Ishikawa (cell line): ENCODE measurements around the gene C12orf42.

Experiments used
- CEBPB ChIP-seq: IDR thresholded peaks from 2 replicates; pipeline ENCODE4 v1.6.1; 2012
- CREB1 ChIP-seq: IDR thresholded peaks from 2 replicates; pipeline ENCODE4 v1.6.1; 2012; ENCODE audit warnings: low read depth
- EGR1 ChIP-seq: IDR thresholded peaks from 2 replicates; pipeline ENCODE4 v1.6.1; 2012
- EP300 ChIP-seq: IDR thresholded peaks from 2 replicates; pipeline ENCODE4 v1.6.1; 2012; ENCODE audit warnings: borderline replicate concordance
- FOXM1 ChIP-seq: IDR thresholded peaks from 2 replicates; pipeline ENCODE4 v1.6.1; 2012; ENCODE audit warnings: low read depth, borderline replicate concordance
- MAX ChIP-seq: IDR thresholded peaks from 2 replicates; pipeline ENCODE4 v1.6.1; 2012
- NFIC ChIP-seq: IDR thresholded peaks from 2 replicates; pipeline ENCODE4 v1.6.1; 2012
- RAD21 ChIP-seq: IDR thresholded peaks from 2 replicates; pipeline ENCODE4 v1.6.1; 2012; ENCODE audit warnings: low read depth
- REST ChIP-seq: IDR thresholded peaks from 2 replicates; pipeline ENCODE4 v1.6.1; 2012; ENCODE audit warnings: low read depth, mild to moderate bottlenecking
- TAF1 ChIP-seq: IDR thresholded peaks from 2 replicates; pipeline ENCODE4 v1.6.1; 2012; ENCODE audit warnings: low read depth, mild to moderate bottlenecking
- TCF12 ChIP-seq: IDR thresholded peaks from 2 replicates; pipeline ENCODE4 v1.6.1; 2012; ENCODE audit warnings: low read depth
- TEAD4 ChIP-seq: IDR thresholded peaks from 2 replicates; pipeline ENCODE4 v1.6.1; 2012
- USF1 ChIP-seq: IDR thresholded peaks from 2 replicates; pipeline ENCODE4 v1.6.1; 2012
- YY1 ChIP-seq: IDR thresholded peaks from 2 replicates; pipeline ENCODE4 v1.6.1; 2012; ENCODE audit warnings: low read depth
- ZBTB7A ChIP-seq: IDR thresholded peaks from 2 replicates; pipeline ENCODE4 v1.6.1; 2012; ENCODE audit warnings: low read depth

Gene C12orf42

GRCh38 chr12:103524238-103524875 is 28.6 kb upstream of the C12orf42 start:
- TF ChIP-seq USF1 = no peak
- TF ChIP-seq RAD21 = no peak
- TF ChIP-seq CREB1 = no peak
- no peak for TF ChIP-seq TEAD4
- TF ChIP-seq EP300 = no peak
- TF ChIP-seq NFIC = no peak
- no peak for TF ChIP-seq ZBTB7A
- TF ChIP-seq TAF1 = no peak
- no peak for TF ChIP-seq YY1
- no peak for TF ChIP-seq FOXM1
- TF ChIP-seq EGR1 = no peak
- TF ChIP-seq MAX = no peak
- TF ChIP-seq REST = no peak
- TF ChIP-seq TCF12 = no peak
- no peak for TF ChIP-seq CEBPB

GRCh38 chr12:103523771-103524170 is 28.0 kb upstream of the C12orf42 start:
- TF ChIP-seq USF1 (no peak), TAF1 (no peak), TCF12 (no peak), EGR1 (no peak), YY1 (no peak), CEBPB (no peak), ZBTB7A (no peak), EP300 (no peak), NFIC (no peak), REST (no peak), MAX (no peak), FOXM1 (no peak), TEAD4 (no peak), RAD21 (no peak), CREB1 (no peak)

GRCh38 chr12:103520686-103521215 is 25.0 kb upstream of the C12orf42 start:
- TF ChIP-seq ZBTB7A (no peak), REST (no peak), CREB1 (no peak), EP300 (no peak), TCF12 (no peak), FOXM1 (no peak), USF1 (no peak), MAX (no peak)

- TF ChIP-seq ZBTB7A (no peak), YY1 (no peak), MAX (no peak), FOXM1 (no peak), RAD21 (no peak), EGR1 (no peak), REST (no peak), TCF12 (no peak), CREB1 (no peak), TEAD4 (no peak), CEBPB (no peak), EP300 (no peak), USF1 (no peak), NFIC (no peak), TAF1 (no peak)
These were observed 23.9 kb upstream of the C12orf42 start for GRCh38 chr12:103519632-103520031.
